ENCODE results near the gene UPP2. TPM values are rescaled to one million over a fixed set of nuclear protein-coding genes. Genes with fewer than 3 reads are reported as not detected.

The UPP2 gene
- not detected in 2 replicates for total RNA-seq

GRCh38 chr2:158101384-158101926, at the start of gene UPP2:
TSS of gene UPP2 (plus strand) at chr2:158101876. CDS start at chr2:158102064, 188 bp downstream.

Other genes with a start within 250 kb of the UPP2 start
- 21.4 and 30.5 TPM in 2 replicates for gene ACVR1, start 225.5 kb upstream of the UPP2 start, total RNA-seq